Loucy (cell line): ENCODE results near the gene TIMM23B.
"Not testable (repeated sequence)": the region's sequence is repeated elsewhere in the genome, so short reads cannot be mapped to it uniquely, and the experiment has no call there.

ENCODE experiments used
- EZH2phosphoT487 ChIP-seq: fragments of 200-600 bp; IDR thresholded peaks from 2 replicates; pipeline ENCODE4 v1.6.1; 2018; ENCODE audit warnings: antibody characterized with exemption, mild to moderate bottlenecking, moderate library complexity, borderline replicate concordance
- TF ChIP-seq, protein P1 (sequence below): fragments of 200-600 bp; sonication (generic); conservative IDR thresholded peaks from 2 replicates; pipeline ENCODE4 v1.5.1; 2014; ENCODE audit warnings: mild to moderate bottlenecking, antibody characterized with exemption, low read length

- TF ChIP-seq, protein P1, sequence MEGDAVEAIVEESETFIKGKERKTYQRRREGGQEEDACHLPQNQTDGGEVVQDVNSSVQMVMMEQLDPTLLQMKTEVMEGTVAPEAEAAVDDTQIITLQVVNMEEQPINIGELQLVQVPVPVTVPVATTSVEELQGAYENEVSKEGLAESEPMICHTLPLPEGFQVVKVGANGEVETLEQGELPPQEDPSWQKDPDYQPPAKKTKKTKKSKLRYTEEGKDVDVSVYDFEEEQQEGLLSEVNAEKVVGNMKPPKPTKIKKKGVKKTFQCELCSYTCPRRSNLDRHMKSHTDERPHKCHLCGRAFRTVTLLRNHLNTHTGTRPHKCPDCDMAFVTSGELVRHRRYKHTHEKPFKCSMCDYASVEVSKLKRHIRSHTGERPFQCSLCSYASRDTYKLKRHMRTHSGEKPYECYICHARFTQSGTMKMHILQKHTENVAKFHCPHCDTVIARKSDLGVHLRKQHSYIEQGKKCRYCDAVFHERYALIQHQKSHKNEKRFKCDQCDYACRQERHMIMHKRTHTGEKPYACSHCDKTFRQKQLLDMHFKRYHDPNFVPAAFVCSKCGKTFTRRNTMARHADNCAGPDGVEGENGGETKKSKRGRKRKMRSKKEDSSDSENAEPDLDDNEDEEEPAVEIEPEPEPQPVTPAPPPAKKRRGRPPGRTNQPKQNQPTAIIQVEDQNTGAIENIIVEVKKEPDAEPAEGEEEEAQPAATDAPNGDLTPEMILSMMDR: not testable (repeated sequence)
- not testable (repeated sequence) for TF ChIP-seq EZH2phosphoT487
These were observed 46.5 kb downstream of the TIMM23B start, which contains the start of gene AGAP6 for GRCh38 chr10:49988376-49988775.
